B cell (primary cell): ENCODE measurements around the gene LRRC74B. TPM values are rescaled to one million over a fixed set of nuclear protein-coding genes. Genes with fewer than 3 reads are reported as not detected.

Source experiments
- ATAC-seq: fragments of 200-7000 bp; cut with Tn5 transposase; one replicate; pipeline ENCODE4 v1.10.0; 2021; ENCODE audit warnings: low read depth, mild to moderate bottlenecking, moderate number of reproducible peaks, moderate library complexity
- CTCF ChIA-PET: fragments of 350-600 bp; sonication (Branson Sonifier 250); formaldehyde crosslinking; loops from one replicate; lab custom pipeline; 2021; ENCODE audit warnings: antibody characterized with exemption, inconsistent platforms; lab: Charles Lee
- POLR2A ChIA-PET: fragments of 350-600 bp; sonication (Branson Sonifier 250); formaldehyde crosslinking; loops from one replicate; lab custom pipeline; 2021; ENCODE audit warnings: antibody characterized with exemption; lab: Charles Lee
- DNase-seq: peaks from one replicate; pipeline ENCODE4 v3.0.0; 2013
- H2AFZ ChIP-seq: 2 replicates; pipeline ENCODE4 v1.6.1; 2012; ENCODE audit warnings: mild to moderate bottlenecking, low read depth, low read length; ENCODE audit not compliant: insufficient read depth, poor library complexity, severe bottlenecking
- H3K27ac ChIP-seq, 2 donors: 1 replicate in 1 of 2; 2 replicates in 1 of 2; pipeline ENCODE4 v1.5.1; 2012 to 2013; ENCODE audit warnings: low read length in 2 of 2, mild to moderate bottlenecking in 2 of 2, moderate library complexity in 1 of 2
- H3K27me3 ChIP-seq, 4 experiments: fragments of 200-600 bp in 1 of 4; sonication (generic) in 1 of 4; replicated peaks in 1 of 4; 1 replicate in 2 of 4; 2 replicates in 2 of 4; pipeline versions ENCODE4 v1.6.1 to v1.7.0; 2013 to 2016; ENCODE audit warnings: low read length in 3 of 4, mild to moderate bottlenecking in 2 of 4, mixed read lengths in 1 of 4, moderate library complexity in 1 of 4; ENCODE audit not compliant: insufficient read depth in 4 of 4, control insufficient read depth in 3 of 4; ENCODE audit errors: control extremely low read depth in 1 of 4
- H3K36me3 ChIP-seq, 2 experiments: replicated peaks in 1 of 2; 1 replicate in 1 of 2; 2 replicates in 1 of 2; pipeline versions ENCODE4 v1.6.1 to v1.7.1; 2013; ENCODE audit warnings: low read length in 1 of 2; ENCODE audit not compliant: insufficient read depth in 2 of 2, control insufficient read depth in 1 of 2; ENCODE audit errors: control extremely low read depth in 1 of 2, extremely low read depth in 1 of 2
- H3K4me1 ChIP-seq, 2 donors: fragments of 200-600 bp in 1 of 2; sonication (generic) in 1 of 2; 1 replicate in 1 of 2; 2 replicates in 1 of 2; pipeline versions ENCODE4 v1.5.1 to v1.6.1; 2013 to 2017; ENCODE audit warnings: low read length in 2 of 2; ENCODE audit not compliant: control insufficient read depth in 2 of 2, insufficient read depth in 2 of 2
- H3K4me2 ChIP-seq: replicated peaks from 2 replicates; pipeline ENCODE3; 2012; ENCODE audit warnings: mild to moderate bottlenecking, low read depth, low read length; ENCODE audit not compliant: poor library complexity, severe bottlenecking
- H3K4me3 ChIP-seq, 5 experiments: fragments of 200-600 bp in 1 of 5; sonication (generic) in 1 of 5; 1 replicate in 3 of 5; 2 replicates in 2 of 5; pipeline versions ENCODE4 v1.5.1 to v1.7.0; 2011 to 2016; ENCODE audit warnings: low read length in 4 of 5, mild to moderate bottlenecking in 4 of 5, low read depth in 2 of 5, control low read depth in 1 of 5, moderate library complexity in 1 of 5; ENCODE audit not compliant: insufficient read depth in 1 of 5; ENCODE audit errors: control extremely low read depth in 1 of 5, extremely low read depth in 1 of 5
- H3K79me2 ChIP-seq: fragments of 200-600 bp; sonication (generic); one replicate; pipeline ENCODE4 v1.6.0; 2016; ENCODE audit warnings: low read length; ENCODE audit not compliant: control insufficient read depth, insufficient read depth
- H3K9ac ChIP-seq: fragments of 200-600 bp; sonication (generic); 2 replicates; pipeline ENCODE4 v1.6.1; 2017; ENCODE audit warnings: mild to moderate bottlenecking, low read length, moderate library complexity
- H3K9me3 ChIP-seq, 3 donors: one replicate each; pipeline versions ENCODE4 v1.6.1 to v1.7.1; 2013; ENCODE audit warnings: low read length in 2 of 3; ENCODE audit not compliant: control insufficient read depth in 2 of 3, insufficient read depth in 1 of 3; ENCODE audit errors: control extremely low read depth in 1 of 3
- H4K20me1 ChIP-seq: 2 replicates; pipeline ENCODE4 v1.6.0; 2012; ENCODE audit warnings: mild to moderate bottlenecking, low read length; ENCODE audit not compliant: insufficient read depth, control insufficient read depth, poor library complexity, severe bottlenecking
- H3K27ac Mint-ChIP-seq: one replicate; pipeline ENCODE4 v1.8.0; 2021; ENCODE audit warnings: mixed read lengths
- H3K27me3 Mint-ChIP-seq: one replicate; pipeline ENCODE4 v1.8.0; 2021; ENCODE audit warnings: mixed read lengths
- H3K4me1 Mint-ChIP-seq: one replicate; pipeline ENCODE4 v1.8.0; 2021; ENCODE audit warnings: mixed read lengths
- H3K4me3 Mint-ChIP-seq: one replicate; pipeline ENCODE4 v1.8.0; 2021; ENCODE audit warnings: mixed read lengths
- H3K9me3 Mint-ChIP-seq: one replicate; pipeline ENCODE4 v1.8.0; 2022; ENCODE audit warnings: mixed read lengths; ENCODE audit not compliant: insufficient read depth
- EZH2 ChIP-seq: IDR thresholded peaks from 2 replicates; pipeline ENCODE4 v1.6.1; 2012; ENCODE audit warnings: borderline replicate concordance, low read depth, mild to moderate bottlenecking, moderate library complexity, low read length; ENCODE audit not compliant: insufficient read depth, poor library complexity, severe bottlenecking
- WGBS: methylation state at CpG from one replicate; pipeline ENCODE4 v1.1.5; 2013; ENCODE audit warnings: missing lambda C conversion rate; ENCODE audit not compliant: insufficient coverage; 5-methylcytosine and 5-hydroxymethylcytosine counted together
- intact Hi-C: fragments of 100-400 bp; cut with micrococcal nuclease; formaldehyde crosslinking; loops from one replicate; pipeline ENCODE4 v1.10.0; 2022
- polyA plus RNA-seq: library from polyadenylated mRNA; depleted of rRNA; stranded (reverse); fragments of >200 nt; gene quantifications from 2 replicates; pipeline ENCODE4 v1.2.3, GENCODE V29; 2012
- total RNA-seq, 2 donors: library from RNA; stranded (reverse); fragments of 120-200 nt in 1 of 2; gene quantifications; 1 replicate in 1 of 2; 2 replicates in 1 of 2; pipeline versions ENCODE4 v1.2.3 to v1.2.4, GENCODE V29; 2013 to 2022
- TF ChIP-seq, protein P1 (sequence below): fragments of 200-600 bp; IDR thresholded peaks from one replicate; pipeline ENCODE4 v1.8.0; 2022; ENCODE audit warnings: antibody characterized with exemption, mild to moderate bottlenecking

LRRC74B gene
- total and polyA plus RNA-seq, 2 donors (not counting 1 experiment from before 2014, with no cell fraction given), result 0.01 to 0.17 TPM

DNA sequence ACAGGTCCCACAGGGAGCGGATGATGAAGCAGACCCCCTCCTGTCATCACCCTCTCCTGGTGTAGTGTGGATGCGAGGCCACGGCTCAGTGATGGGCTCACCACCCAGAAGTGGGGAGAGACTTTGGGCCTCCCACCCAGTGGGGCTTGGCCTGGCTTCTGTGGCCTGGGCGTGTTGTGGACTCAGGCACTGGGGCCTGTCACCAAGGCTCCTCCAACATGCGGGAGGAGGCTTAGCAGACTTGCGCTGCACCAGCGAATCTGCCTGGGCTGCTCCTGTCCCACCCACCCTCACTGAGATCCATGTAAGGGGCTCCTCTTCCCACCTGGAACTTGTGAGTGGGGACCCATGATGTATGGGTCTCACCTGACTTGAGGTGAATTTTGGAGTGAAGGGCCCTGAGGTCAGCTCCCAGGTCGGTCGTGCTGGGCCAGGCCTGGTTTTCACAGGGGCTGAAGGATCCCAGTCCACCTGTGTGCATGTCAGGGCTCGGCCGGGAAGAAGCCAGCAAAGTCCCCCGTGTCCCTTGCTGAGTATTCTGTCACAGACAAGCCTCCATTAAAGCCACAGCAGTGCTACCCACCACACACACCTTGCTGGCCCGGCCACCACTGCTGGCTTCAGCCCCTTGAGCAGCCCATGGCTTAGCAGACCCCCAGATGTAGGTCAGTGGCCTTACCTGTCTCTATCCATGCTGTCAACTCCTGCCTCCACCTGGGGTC is 48.0 kb upstream of the LRRC74B start:
- ChIA-PET POLR2A (no interaction called here), CTCF (no interaction called here)
- Mint-ChIP-seq H3K27ac (no peak overlapping the region), H3K4me3 (no peak overlapping the region), H3K4me1 (peaks cover 21% of the 10 kb centered on the region), H3K9me3 (no peaks in the 10 kb centered on the region), H3K27me3 (no peaks in the 10 kb centered on the region)
- Histone ChIP-seq H3K4me2 (no peak overlapping the region), H3K9ac (no peak overlapping the region), H3K9me3 (peaks cover 0 to 5% (median 0%) of the 10 kb centered on the region in 3 donors), H3K4me3 (no peak overlapping the region), H3K36me3 (peaks cover 0 to 26% of the 10 kb centered on the region in 2 experiments), H2AFZ (no peak overlapping the region), H4K20me1 (peaks cover 24% of the 10 kb centered on the region), H3K79me2 (peaks cover 18% of the 10 kb centered on the region), H3K27me3 (no peaks in the 10 kb centered on the region), H3K4me1 (peaks cover 15 to 22% of the 10 kb centered on the region in 2 donors), H3K27ac (no peak overlapping the region)
- ATAC-seq (no peak), DNase-seq (no peak)
- intact Hi-C loops, result no loop called here
- no peak for TF ChIP-seq EZH2
- TF ChIP-seq, protein P1, sequence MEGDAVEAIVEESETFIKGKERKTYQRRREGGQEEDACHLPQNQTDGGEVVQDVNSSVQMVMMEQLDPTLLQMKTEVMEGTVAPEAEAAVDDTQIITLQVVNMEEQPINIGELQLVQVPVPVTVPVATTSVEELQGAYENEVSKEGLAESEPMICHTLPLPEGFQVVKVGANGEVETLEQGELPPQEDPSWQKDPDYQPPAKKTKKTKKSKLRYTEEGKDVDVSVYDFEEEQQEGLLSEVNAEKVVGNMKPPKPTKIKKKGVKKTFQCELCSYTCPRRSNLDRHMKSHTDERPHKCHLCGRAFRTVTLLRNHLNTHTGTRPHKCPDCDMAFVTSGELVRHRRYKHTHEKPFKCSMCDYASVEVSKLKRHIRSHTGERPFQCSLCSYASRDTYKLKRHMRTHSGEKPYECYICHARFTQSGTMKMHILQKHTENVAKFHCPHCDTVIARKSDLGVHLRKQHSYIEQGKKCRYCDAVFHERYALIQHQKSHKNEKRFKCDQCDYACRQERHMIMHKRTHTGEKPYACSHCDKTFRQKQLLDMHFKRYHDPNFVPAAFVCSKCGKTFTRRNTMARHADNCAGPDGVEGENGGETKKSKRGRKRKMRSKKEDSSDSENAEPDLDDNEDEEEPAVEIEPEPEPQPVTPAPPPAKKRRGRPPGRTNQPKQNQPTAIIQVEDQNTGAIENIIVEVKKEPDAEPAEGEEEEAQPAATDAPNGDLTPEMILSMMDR, result no peak
- 91% methylated on average over 12 of the region's 13 CpGs for WGBS
